Fibroblast of the aortic adventitia (primary cell): Measurements from ENCODE around the gene FAIM2. TPM values are rescaled to one million over a fixed set of nuclear protein-coding genes. Genes with fewer than 3 reads are reported as not detected.

Source experiments
- DNase-seq: peaks from one replicate; pipeline ENCODE4 v3.0.0-alpha.2; 2010; ENCODE audit warnings: low read depth
- H3K4me3 ChIP-seq: 2 replicates; pipeline ENCODE4 v1.5.1; 2011; ENCODE audit warnings: low read depth, mild to moderate bottlenecking, control low read depth, low read length, moderate library complexity
- CTCF ChIP-seq: IDR thresholded peaks from 2 replicates; pipeline ENCODE4 v1.5.1; 2011; ENCODE audit warnings: mild to moderate bottlenecking, low read length, control low read depth, inconsistent platforms; ENCODE audit not compliant: insufficient read depth
- total RNA-seq: library from RNA; depleted of rRNA; stranded (reverse); fragments of >200 nt; gene quantifications from 2 replicates; pipeline ENCODE4 v1.2.3, GENCODE V29; 2012; ENCODE audit warnings: low replicate concordance

The FAIM2 gene
- total RNA-seq, result 12.9 and 13.8 TPM in 2 replicates

GRCh38 chr12:49903700-49904423 lies at the start of gene FAIM2:
Gene FAIM2, minus strand, starts transcription at chr12:49903900. Its CDS starts 108 bp downstream, at chr12:49903792.
- peak; percentile 83 for DNase-seq
- no peak for TF ChIP-seq CTCF
- peak within 1 kb of the TSS; percentile 57 for H3K4me3 ChIP-seq

GRCh38 chr12:49953151-49953550 lies 49.5 kb upstream of the FAIM2 start:
- H3K4me3 ChIP-seq, result no peak overlapping the region
- no peak for TF ChIP-seq CTCF
- no peak for DNase-seq

GRCh38 chr12:49952391-49953055 lies 48.8 kb upstream of the FAIM2 start:
- H3K4me3 ChIP-seq, result no peak overlapping the region
- no peak for DNase-seq
- no peak for TF ChIP-seq CTCF

- no peak for TF ChIP-seq CTCF
- H3K4me3 ChIP-seq, result no peak overlapping the region
- no peak for DNase-seq
These were observed 47.9 kb upstream of the FAIM2 start for GRCh38 chr12:49951411-49952240.

GRCh38 chr12:49950273-49951251 lies 46.9 kb upstream of the FAIM2 start, which contains the start of gene AQP2:
Gene AQP2, plus strand, starts transcription at chr12:49950737. Its CDS starts 94 bp downstream, at chr12:49950831.
- no peak within 1 kb of the TSS for H3K4me3 ChIP-seq
- no peak for TF ChIP-seq CTCF
- DNase-seq, result no peak

- DNase-seq, result no peak
- no peak for TF ChIP-seq CTCF
- no peak overlapping the region for H3K4me3 ChIP-seq
These were observed 46.2 kb upstream of the FAIM2 start for GRCh38 chr12:49949866-49950265.
